ENCODE results near the gene CTIF.

Gene CTIF

GRCh38 chr18:48572402-48573126, 33.7 kb downstream of the CTIF start:
- in situ Hi-C loops (cut with HindIII; ENCODE audit: low sequenced_read_pairs) = no loop called here

- in situ Hi-C loops (cut with HindIII; ENCODE audit: low sequenced_read_pairs) = no loop called here
Measured at GRCh38 chr18:48573632-48574283, 34.9 kb downstream of the CTIF start.

GRCh38 chr18:48574667-48575300, 36.0 kb downstream of the CTIF start:
- in situ Hi-C loops (cut with HindIII; ENCODE audit: low sequenced_read_pairs) = no loop called here

GRCh38 chr18:48575301-48575657, 36.4 kb downstream of the CTIF start:
- in situ Hi-C loops (cut with HindIII; ENCODE audit: low sequenced_read_pairs) = no loop called here

GRCh38 chr18:48575658-48576456, 37.0 kb downstream of the CTIF start:
- in situ Hi-C loops (cut with HindIII; ENCODE audit: low sequenced_read_pairs) = no loop called here

- in situ Hi-C loops (cut with HindIII; ENCODE audit: low sequenced_read_pairs) = no loop called here
Measured at GRCh38 chr18:48576457-48576771, 37.6 kb downstream of the CTIF start.

GRCh38 chr18:48577478-48578190, 38.8 kb downstream of the CTIF start:
- in situ Hi-C loops (cut with HindIII; ENCODE audit: low sequenced_read_pairs) = no loop called here

- in situ Hi-C loops (cut with HindIII; ENCODE audit: low sequenced_read_pairs) = no loop called here
Measured at GRCh38 chr18:48578289-48578688, 39.5 kb downstream of the CTIF start.

GRCh38 chr18:48580066-48580465, 41.2 kb downstream of the CTIF start:
- in situ Hi-C loops (cut with HindIII; ENCODE audit: low sequenced_read_pairs) = no loop called here

GRCh38 chr18:48580782-48581181, 42.0 kb downstream of the CTIF start:
- in situ Hi-C loops (cut with HindIII; ENCODE audit: low sequenced_read_pairs) = no loop called here

GRCh38 chr18:48581206-48581605, 42.4 kb downstream of the CTIF start:
- in situ Hi-C loops (cut with HindIII; ENCODE audit: low sequenced_read_pairs) = no loop called here

GRCh38 chr18:48581941-48582340, 43.1 kb downstream of the CTIF start:
- in situ Hi-C loops (cut with HindIII; ENCODE audit: low sequenced_read_pairs) = no loop called here

- in situ Hi-C loops (cut with HindIII; ENCODE audit: low sequenced_read_pairs) = no loop called here
Measured at GRCh38 chr18:48582946-48583345, 44.1 kb downstream of the CTIF start.

GRCh38 chr18:48583573-48583972, 44.7 kb downstream of the CTIF start:
- in situ Hi-C loops (cut with HindIII; ENCODE audit: low sequenced_read_pairs) = no loop called here

GRCh38 chr18:48589797-48590519, 51.1 kb downstream of the CTIF start:
- in situ Hi-C loops (cut with HindIII; ENCODE audit: low sequenced_read_pairs) = no loop called here

GRCh38 chr18:48590678-48591077, 51.8 kb downstream of the CTIF start:
- in situ Hi-C loops (cut with HindIII; ENCODE audit: low sequenced_read_pairs) = no loop called here

GRCh38 chr18:48592540-48593171, 53.8 kb downstream of the CTIF start:
- in situ Hi-C loops (cut with HindIII; ENCODE audit: low sequenced_read_pairs) = no loop called here

- in situ Hi-C loops (cut with HindIII; ENCODE audit: low sequenced_read_pairs) = no loop called here
Measured at GRCh38 chr18:48594471-48595094, 55.8 kb downstream of the CTIF start.

- in situ Hi-C loops (cut with HindIII; ENCODE audit: low sequenced_read_pairs) = no loop called here
Measured at GRCh38 chr18:48595703-48596218, 56.9 kb downstream of the CTIF start.

Data from endothelial cell of hepatic sinusoid (primary cell).